CD14-positive monocyte (primary cell): ENCODE results near the gene LGR5. TPM values are rescaled to one million over a fixed set of nuclear protein-coding genes. Genes with fewer than 3 reads are reported as not detected.

Experiments
- DNase-seq, 3 donors: peaks; one replicate each; pipeline ENCODE4 v3.0.0-alpha.2; 2011 to 2022
- H2AFZ ChIP-seq: 2 replicates; pipeline ENCODE4 v1.6.0; 2012; ENCODE audit warnings: mild to moderate bottlenecking, low read depth, low read length, inconsistent platforms; ENCODE audit not compliant: insufficient read depth, poor library complexity, severe bottlenecking
- H3K27ac ChIP-seq, 2 donors: 1 replicate in 1 of 2; 2 replicates in 1 of 2; pipeline ENCODE4 v1.5.1; 2012 to 2013; ENCODE audit warnings: low read length in 2 of 2, control low read depth in 1 of 2, inconsistent platforms in 1 of 2, low read depth in 1 of 2, mild to moderate bottlenecking in 1 of 2
- H3K27me3 ChIP-seq, 2 donors: one replicate each; pipeline versions ENCODE4 v1.6.0 to v1.6.1; 2011 to 2013; ENCODE audit warnings: low read length in 2 of 2; ENCODE audit not compliant: control insufficient read depth in 2 of 2, insufficient read depth in 2 of 2
- H3K36me3 ChIP-seq, 2 donors: replicated peaks in 1 of 2; 1 replicate in 1 of 2; 2 replicates in 1 of 2; pipeline versions ENCODE4 v1.5.1 to v1.6.1; 2012 to 2013; ENCODE audit warnings: low read length in 2 of 2, control low read depth in 1 of 2, inconsistent platforms in 1 of 2, mild to moderate bottlenecking in 1 of 2; ENCODE audit not compliant: insufficient read depth in 2 of 2, control insufficient read depth in 1 of 2
- H3K4me1 ChIP-seq, 2 donors: 1 replicate in 1 of 2; 2 replicates in 1 of 2; pipeline versions ENCODE4 v1.5.1 to v1.6.1; 2012 to 2013; ENCODE audit warnings: low read length in 2 of 2, control low read depth in 1 of 2, inconsistent platforms in 1 of 2, mild to moderate bottlenecking in 1 of 2, moderate library complexity in 1 of 2; ENCODE audit not compliant: insufficient read depth in 2 of 2, control insufficient read depth in 1 of 2
- H3K4me2 ChIP-seq: replicated peaks from 2 replicates; pipeline ENCODE3; 2012; ENCODE audit warnings: low read length, moderate library complexity, mild to moderate bottlenecking; ENCODE audit not compliant: poor library complexity, severe bottlenecking; ENCODE audit errors: extremely low read depth
- H3K4me3 ChIP-seq, 3 experiments: fragments of 200-600 bp in 1 of 3; sonication (generic) in 1 of 3; replicated peaks in 1 of 3; 1 replicate in 2 of 3; 2 replicates in 1 of 3; pipeline ENCODE4 v1.5.1; 2011 to 2013; ENCODE audit warnings: low read length in 3 of 3, mild to moderate bottlenecking in 3 of 3, control low read depth in 2 of 3, low read depth in 2 of 3, inconsistent platforms in 1 of 3, moderate library complexity in 1 of 3
- H3K79me2 ChIP-seq: 2 replicates; pipeline ENCODE4 v1.6.0; 2012; ENCODE audit warnings: mild to moderate bottlenecking, control low read depth, inconsistent platforms, low read length, moderate library complexity; ENCODE audit not compliant: insufficient read depth
- H3K9ac ChIP-seq: 2 replicates; pipeline ENCODE4 v1.6.0; 2017; ENCODE audit warnings: low read length, mild to moderate bottlenecking; ENCODE audit not compliant: insufficient read depth, poor library complexity, severe bottlenecking
- H3K9me3 ChIP-seq, 2 donors: replicated peaks in 1 of 2; 1 replicate in 1 of 2; 2 replicates in 1 of 2; pipeline versions ENCODE4 v1.5.1 to v1.6.1; 2012 to 2013; ENCODE audit warnings: low read length in 2 of 2, control low read depth in 1 of 2; ENCODE audit not compliant: control insufficient read depth in 1 of 2, insufficient read depth in 1 of 2
- H4K20me1 ChIP-seq: 2 replicates; pipeline ENCODE4 v1.6.0; 2012; ENCODE audit warnings: mild to moderate bottlenecking, low read length, control low read depth, moderate library complexity; ENCODE audit not compliant: insufficient read depth
- H3K27ac Mint-ChIP-seq, 7 donors: one replicate each; pipeline ENCODE4 v1.8.0; 2020; ENCODE audit warnings: mild to moderate bottlenecking in 7 of 7, mixed read lengths in 7 of 7, moderate library complexity in 6 of 7, inconsistent platforms in 2 of 7
- H3K27me3 Mint-ChIP-seq, 3 donors: one replicate each; pipeline ENCODE4 v1.8.0; 2021 to 2022; ENCODE audit warnings: low read depth in 3 of 3, mild to moderate bottlenecking in 3 of 3, mixed read lengths in 3 of 3, moderate library complexity in 3 of 3, inconsistent platforms in 1 of 3
- H3K36me3 Mint-ChIP-seq, 2 donors: one replicate each; pipeline ENCODE4 v1.8.0; 2020; ENCODE audit warnings: mixed read lengths in 2 of 2, inconsistent platforms in 1 of 2, mild to moderate bottlenecking in 1 of 2
- H3K4me1 Mint-ChIP-seq: one replicate; pipeline ENCODE4 v1.8.0; 2020; ENCODE audit warnings: mild to moderate bottlenecking, mixed read lengths
- H3K4me3 Mint-ChIP-seq, 2 donors: one replicate each; pipeline ENCODE4 v1.8.0; 2020; ENCODE audit warnings: mild to moderate bottlenecking in 2 of 2, mixed read lengths in 2 of 2, moderate library complexity in 1 of 2
- H3K9me3 Mint-ChIP-seq, 7 donors: one replicate each; pipeline ENCODE4 v1.8.0; 2020 to 2022; ENCODE audit warnings: mixed read lengths in 7 of 7, mild to moderate bottlenecking in 6 of 7, moderate library complexity in 6 of 7, inconsistent platforms in 2 of 7
- WGBS: methylation state at CpG from one replicate; pipeline ENCODE4 v1.1.5; 2013; ENCODE audit warnings: missing lambda C conversion rate; ENCODE audit not compliant: insufficient coverage; 5-methylcytosine and 5-hydroxymethylcytosine counted together
- intact Hi-C, 2 donors: fragments of 100-400 bp; cut with micrococcal nuclease; formaldehyde crosslinking; loops; one replicate each; pipeline versions ENCODE4 v1.15.0 to v1.15.1; 2023
- polyA plus RNA-seq, 3 donors: library from polyadenylated mRNA; depleted of rRNA in 1 of 3; unstranded in 2 of 3; stranded (reverse) in 1 of 3; fragments of 300-500 nt in 2 of 3; fragments of >200 nt in 1 of 3; fragmentation: Illumina TruSeq in 2 of 3; gene quantifications; 1 replicate in 2 of 3; 2 replicates in 1 of 3; pipeline ENCODE4 v1.2.3, GENCODE V29; 2012 to 2021
- TF ChIP-seq, protein P1 (sequence below): fragments of 200-600 bp; IDR thresholded peaks from one replicate; pipeline ENCODE4 v1.8.0; 2022; ENCODE audit warnings: antibody characterized with exemption, mild to moderate bottlenecking

LGR5 gene
- polyA plus RNA-seq, 3 donors: not detected

- Histone ChIP-seq H3K27me3 (no peaks in the 10 kb centered on the region), H3K79me2 (no peaks in the 10 kb centered on the region), H3K27ac (no peak overlapping the region), H3K4me3 (no peak overlapping the region), H3K9me3 (peaks cover 2% of the 10 kb centered on the region in 2 donors), H2AFZ (no peak overlapping the region), H3K4me1 (no peaks in the 10 kb centered on the region), H3K36me3 (peaks cover 37 to 42% of the 10 kb centered on the region in 2 donors), H4K20me1 (peaks cover 19% of the 10 kb centered on the region), H3K4me2 (no peak overlapping the region), H3K9ac (no peak overlapping the region)
- Mint-ChIP-seq H3K36me3 (peaks cover 40 to 49% of the 10 kb centered on the region in 2 donors), H3K4me1 (peaks cover 3% of the 10 kb centered on the region), H3K27ac (no peak overlapping the region), H3K4me3 (no peak overlapping the region), H3K9me3 (peaks cover 5 to 13% (median 8%) of the 10 kb centered on the region in 7 donors), H3K27me3 (peaks cover 0 to 5% (median 1%) of the 10 kb centered on the region in 3 donors)
- intact Hi-C loops: no loop called here
- 100% methylated on average over 1 of the region's 3 CpGs for WGBS
- TF ChIP-seq, protein P1, sequence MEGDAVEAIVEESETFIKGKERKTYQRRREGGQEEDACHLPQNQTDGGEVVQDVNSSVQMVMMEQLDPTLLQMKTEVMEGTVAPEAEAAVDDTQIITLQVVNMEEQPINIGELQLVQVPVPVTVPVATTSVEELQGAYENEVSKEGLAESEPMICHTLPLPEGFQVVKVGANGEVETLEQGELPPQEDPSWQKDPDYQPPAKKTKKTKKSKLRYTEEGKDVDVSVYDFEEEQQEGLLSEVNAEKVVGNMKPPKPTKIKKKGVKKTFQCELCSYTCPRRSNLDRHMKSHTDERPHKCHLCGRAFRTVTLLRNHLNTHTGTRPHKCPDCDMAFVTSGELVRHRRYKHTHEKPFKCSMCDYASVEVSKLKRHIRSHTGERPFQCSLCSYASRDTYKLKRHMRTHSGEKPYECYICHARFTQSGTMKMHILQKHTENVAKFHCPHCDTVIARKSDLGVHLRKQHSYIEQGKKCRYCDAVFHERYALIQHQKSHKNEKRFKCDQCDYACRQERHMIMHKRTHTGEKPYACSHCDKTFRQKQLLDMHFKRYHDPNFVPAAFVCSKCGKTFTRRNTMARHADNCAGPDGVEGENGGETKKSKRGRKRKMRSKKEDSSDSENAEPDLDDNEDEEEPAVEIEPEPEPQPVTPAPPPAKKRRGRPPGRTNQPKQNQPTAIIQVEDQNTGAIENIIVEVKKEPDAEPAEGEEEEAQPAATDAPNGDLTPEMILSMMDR: no peak
- no peak for DNase-seq
Observed at GRCh38 chr12:71605039-71605438, 165.4 kb downstream of the LGR5 start.

DNA sequence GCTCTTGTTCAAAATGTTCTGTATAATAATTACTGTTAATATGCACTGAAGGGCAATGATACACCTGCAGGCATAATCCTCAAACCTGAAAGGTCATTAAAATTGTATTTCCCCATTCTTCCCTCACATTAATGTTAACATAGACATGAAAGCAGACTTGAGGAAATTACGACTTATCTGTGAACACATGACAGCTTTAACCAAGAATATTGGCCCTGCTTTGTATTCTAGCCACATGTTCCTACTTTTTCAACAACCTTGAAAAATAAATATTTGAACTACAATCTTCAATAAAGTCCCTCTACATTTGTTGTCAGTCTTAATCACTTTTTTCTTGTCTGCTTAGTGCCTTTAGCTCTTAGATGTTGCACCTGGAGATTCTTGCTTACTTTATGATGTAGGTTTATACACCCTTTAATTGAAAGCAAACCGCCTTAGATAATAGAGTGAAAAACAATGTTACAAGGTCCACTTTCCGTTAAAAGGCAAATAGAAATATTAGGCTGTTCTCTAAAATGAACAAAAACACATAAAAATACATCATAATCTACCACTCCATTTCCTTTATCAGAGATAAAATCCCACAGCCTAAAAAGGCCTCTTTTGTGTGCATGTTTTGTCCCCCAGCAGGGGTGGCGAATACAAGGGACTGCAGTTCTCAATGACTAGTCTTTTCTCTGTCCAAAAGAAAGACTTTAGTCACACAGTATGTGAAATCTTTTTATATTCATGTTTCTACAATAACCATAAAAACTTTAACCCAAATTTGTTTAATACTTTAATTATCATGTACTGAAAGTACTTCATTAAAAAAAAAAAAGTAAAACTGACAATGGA, 168.1 kb downstream of the LGR5 start:
- peak overlapping the region in 1 of 7 donors; percentile 67 for H3K27ac Mint-ChIP-seq
- TF ChIP-seq, protein P1: no peak
- no peak for DNase-seq
- 100% methylated on average over 1 of the region's 4 CpGs for WGBS
- H3K27me3 ChIP-seq: no peaks in the 10 kb centered on the region
- H3K9ac ChIP-seq: no peak overlapping the region
- no peak overlapping the region for H3K4me3 Mint-ChIP-seq
- peaks cover 4% of the 10 kb centered on the region for H3K4me1 Mint-ChIP-seq
- H3K9me3 Mint-ChIP-seq: no peaks in the 10 kb centered on the region
- H2AFZ ChIP-seq: no peak overlapping the region
- H3K36me3 ChIP-seq: peaks cover 63 to 68% of the 10 kb centered on the region in 2 donors
- no peaks in the 10 kb centered on the region for H3K4me1 ChIP-seq
- H3K36me3 Mint-ChIP-seq: peaks cover 66 to 73% of the 10 kb centered on the region in 2 donors
- H3K79me2 ChIP-seq: no peaks in the 10 kb centered on the region
- H3K4me3 ChIP-seq: no peak overlapping the region
- H3K9me3 ChIP-seq: no peaks in the 10 kb centered on the region
- H3K27me3 Mint-ChIP-seq: peaks cover 0 to 3% (median 1%) of the 10 kb centered on the region in 3 donors
- no peak overlapping the region for H3K27ac ChIP-seq
- H3K4me2 ChIP-seq: no peak overlapping the region
- H4K20me1 ChIP-seq: peaks cover 25% of the 10 kb centered on the region
- intact Hi-C loops: no loop called here
